Coronary artery (tissue), 2 donors: Measurements from ENCODE around the gene UFM1.

Source experiments
- DNase-seq: peaks from one replicate; pipeline ENCODE4 v3.0.0-alpha.2; 2017; ENCODE audit warnings: low spot score
- H3K27ac ChIP-seq, 2 donors: fragments of 200-600 bp; sonication (generic); one replicate each; pipeline ENCODE4 v1.5.1; 2016 to 2019
- H3K4me3 ChIP-seq: fragments of 200-600 bp; sonication (generic); 2 replicates; pipeline ENCODE4 v1.5.1; 2016; ENCODE audit warnings: mild to moderate bottlenecking, moderate library complexity
- TF ChIP-seq, protein P1 (sequence below): fragments of 200-600 bp; sonication (generic); IDR thresholded peaks from one replicate; pipeline ENCODE4 v1.5.1; 2019; ENCODE audit warnings: antibody characterized with exemption

The UFM1 gene

DNA sequence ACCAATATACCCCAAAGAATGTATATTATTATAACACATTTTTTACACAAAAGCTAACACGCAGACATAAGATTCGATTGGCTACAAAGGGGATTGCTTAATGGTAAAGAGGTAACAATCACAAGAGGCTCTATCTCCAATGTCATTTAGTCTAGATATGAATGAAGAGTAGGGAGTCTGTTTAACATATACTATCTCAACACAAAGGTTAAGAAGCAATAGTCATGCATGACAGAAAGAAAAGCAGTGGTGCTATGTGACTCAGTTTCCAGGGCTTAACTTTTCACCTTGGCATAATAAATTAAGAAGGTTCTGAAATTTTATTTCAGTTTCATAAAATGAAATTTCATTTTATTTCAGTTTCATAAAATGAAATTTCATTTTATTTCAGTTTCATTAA, 33.3 kb downstream of the UFM1 start:
- H3K27ac ChIP-seq: no peak overlapping the region
- no peak for DNase-seq
- TF ChIP-seq, protein P1, sequence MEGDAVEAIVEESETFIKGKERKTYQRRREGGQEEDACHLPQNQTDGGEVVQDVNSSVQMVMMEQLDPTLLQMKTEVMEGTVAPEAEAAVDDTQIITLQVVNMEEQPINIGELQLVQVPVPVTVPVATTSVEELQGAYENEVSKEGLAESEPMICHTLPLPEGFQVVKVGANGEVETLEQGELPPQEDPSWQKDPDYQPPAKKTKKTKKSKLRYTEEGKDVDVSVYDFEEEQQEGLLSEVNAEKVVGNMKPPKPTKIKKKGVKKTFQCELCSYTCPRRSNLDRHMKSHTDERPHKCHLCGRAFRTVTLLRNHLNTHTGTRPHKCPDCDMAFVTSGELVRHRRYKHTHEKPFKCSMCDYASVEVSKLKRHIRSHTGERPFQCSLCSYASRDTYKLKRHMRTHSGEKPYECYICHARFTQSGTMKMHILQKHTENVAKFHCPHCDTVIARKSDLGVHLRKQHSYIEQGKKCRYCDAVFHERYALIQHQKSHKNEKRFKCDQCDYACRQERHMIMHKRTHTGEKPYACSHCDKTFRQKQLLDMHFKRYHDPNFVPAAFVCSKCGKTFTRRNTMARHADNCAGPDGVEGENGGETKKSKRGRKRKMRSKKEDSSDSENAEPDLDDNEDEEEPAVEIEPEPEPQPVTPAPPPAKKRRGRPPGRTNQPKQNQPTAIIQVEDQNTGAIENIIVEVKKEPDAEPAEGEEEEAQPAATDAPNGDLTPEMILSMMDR: no peak
- H3K4me3 ChIP-seq: no peak overlapping the region

DNA sequence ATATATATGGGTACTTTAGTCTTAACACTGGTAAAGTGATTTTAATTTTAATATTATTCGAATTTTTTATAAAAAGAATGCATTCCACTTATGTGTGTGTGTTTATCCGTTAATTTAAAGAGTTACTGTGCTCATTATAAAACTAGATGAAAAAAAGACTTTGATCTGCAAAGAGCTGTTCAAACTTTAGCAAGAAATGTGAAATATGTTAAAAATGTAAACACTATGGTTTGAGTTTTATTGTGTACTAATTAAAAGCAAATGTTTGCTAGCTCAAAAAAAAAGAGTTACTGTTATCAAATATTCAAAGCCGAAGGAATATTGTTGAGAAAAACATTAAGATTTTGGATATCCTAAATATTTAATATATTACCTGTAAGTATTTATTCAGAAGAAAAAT, 34.5 kb downstream of the UFM1 start:
- no peak for DNase-seq
- no peak overlapping the region for H3K27ac ChIP-seq
- no peak overlapping the region for H3K4me3 ChIP-seq
- TF ChIP-seq, protein P1: no peak

DNA sequence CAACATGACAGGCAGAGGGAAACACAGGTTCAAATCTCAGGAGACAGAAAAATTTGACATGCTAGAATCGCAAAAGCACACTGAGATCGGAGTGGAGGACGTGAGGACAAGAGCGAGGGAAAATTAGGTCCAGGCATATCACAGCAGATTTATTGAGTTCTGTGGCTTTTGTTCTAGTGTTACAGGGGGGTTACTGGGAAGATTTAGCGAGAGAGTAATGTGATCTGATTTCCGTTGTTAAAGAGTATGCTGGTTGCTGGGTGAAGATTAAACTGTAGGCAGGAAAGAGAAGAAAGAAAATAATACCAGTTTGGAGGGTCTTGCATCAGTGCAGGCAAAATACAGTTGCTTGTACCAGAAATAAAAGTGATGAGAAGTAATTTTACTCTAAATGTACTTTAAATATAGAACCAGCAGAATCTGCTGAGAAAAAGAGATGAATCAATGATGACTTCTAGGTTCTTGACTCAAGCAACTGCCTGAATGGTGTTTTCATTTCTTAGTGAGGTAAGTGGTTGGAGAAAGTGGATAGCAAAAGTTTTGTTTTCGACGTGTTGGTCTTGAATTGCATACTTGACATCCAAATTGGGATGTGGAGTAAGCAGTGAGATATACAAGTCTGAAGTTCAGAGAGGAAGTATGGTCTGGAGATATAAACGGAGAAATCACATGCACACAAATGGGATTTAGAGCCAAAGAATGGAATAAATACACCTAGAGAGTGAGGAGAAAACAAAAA, 35.7 kb downstream of the UFM1 start:
- no peak overlapping the region for H3K4me3 ChIP-seq
- DNase-seq: no peak
- TF ChIP-seq, protein P1: no peak
- H3K27ac ChIP-seq: no peak overlapping the region

DNA sequence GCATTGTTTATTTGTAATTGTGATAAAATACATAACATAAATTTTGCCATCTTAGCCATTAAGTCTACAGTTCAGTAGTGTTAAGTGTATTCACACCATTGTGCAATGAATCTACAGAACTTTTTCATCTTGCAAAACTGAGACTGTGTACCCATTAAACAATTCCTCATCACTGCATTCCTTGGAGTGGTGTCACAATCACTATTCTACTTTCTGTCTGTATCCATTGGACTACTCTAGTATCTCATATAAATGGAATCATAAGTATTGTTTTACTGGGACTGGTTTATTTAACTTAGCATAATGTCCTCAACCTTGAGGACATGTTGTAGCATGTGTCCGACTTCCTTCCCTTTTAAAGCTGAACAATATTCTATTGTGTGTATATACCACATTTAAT, 36.8 kb downstream of the UFM1 start:
- DNase-seq: no peak
- H3K4me3 ChIP-seq: no peak overlapping the region
- H3K27ac ChIP-seq: no peak overlapping the region
- TF ChIP-seq, protein P1: no peak

DNA sequence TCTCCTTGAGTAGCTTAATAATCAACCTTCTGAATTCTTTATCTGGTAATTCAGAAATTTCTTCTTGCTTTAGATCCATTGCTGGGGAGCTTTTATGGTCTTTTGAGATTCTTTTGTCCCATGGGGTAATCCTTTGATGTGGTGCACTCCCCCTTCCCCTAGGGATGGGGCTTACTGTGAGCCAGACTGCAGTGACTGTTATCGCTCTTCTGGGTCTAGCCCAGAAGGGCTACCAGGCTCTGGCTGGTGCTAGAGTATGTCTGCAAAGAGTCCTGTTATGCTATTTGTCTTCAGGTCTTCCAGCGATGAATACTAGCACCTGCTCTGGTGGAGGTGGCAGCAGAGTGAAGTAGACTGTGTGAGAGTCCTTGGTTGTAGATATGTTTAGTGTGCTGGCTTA, 41.7 kb downstream of the UFM1 start:
- DNase-seq: no peak
- Histone ChIP-seq H3K27ac (no peak overlapping the region), H3K4me3 (no peak overlapping the region)
- TF ChIP-seq, protein P1: no peak

DNA sequence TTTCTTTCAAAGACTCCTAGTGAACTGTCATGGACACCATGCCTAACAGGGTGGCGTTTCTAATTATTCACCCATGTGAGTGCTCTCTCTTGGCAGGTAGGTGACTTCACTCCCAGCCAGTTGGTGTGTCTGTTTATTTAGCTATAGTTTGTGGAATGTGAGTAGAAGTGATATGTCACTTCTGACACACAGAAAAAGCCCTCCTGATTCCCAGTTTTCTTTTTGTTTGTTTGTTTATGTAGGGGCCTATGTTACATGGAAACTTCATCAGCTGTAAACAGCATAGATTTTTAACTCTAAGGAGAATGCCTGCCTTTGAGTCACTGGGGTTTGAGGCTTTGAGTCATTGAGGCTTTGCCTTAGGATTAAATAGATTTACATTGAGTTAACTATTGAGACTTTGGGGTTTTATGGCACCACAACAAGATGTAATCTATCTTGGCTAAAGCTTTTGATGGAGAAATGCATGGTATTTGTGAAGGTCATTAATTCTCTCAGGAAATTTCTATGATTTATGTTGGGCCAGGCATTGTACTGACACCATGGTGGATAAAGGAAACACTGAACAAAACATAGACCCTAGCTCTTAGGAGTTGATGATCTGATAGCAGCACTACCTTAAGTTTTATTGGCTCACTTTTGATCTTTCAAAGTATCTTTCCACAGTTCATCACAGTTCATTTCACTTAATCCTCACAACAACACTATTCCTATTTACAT, 45.3 kb downstream of the UFM1 start:
- Histone ChIP-seq H3K27ac (no peak overlapping the region), H3K4me3 (no peak overlapping the region)
- DNase-seq: no peak
- TF ChIP-seq, protein P1: no peak

DNA sequence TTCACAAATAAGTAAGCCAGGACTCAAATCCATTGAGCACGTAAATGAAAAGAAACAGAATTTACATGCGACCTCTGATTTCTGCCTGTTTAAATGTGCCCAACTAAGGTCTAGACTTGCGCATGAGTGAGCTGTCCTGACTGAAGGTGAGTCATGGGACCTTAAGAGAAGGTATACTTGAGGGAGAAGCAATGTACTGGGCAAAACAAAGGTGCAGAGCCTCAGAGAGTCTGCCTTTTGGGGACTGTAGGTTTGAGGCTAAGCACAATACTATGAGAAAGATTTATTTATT, 45.8 kb downstream of the UFM1 start:
- H3K4me3 ChIP-seq: no peak overlapping the region
- no peak for DNase-seq
- TF ChIP-seq, protein P1: no peak
- no peak overlapping the region for H3K27ac ChIP-seq
